GM19324 (cell line): ENCODE data around the gene TMEM132D.

Source experiments
- ATAC-seq: cut with Tn5 transposase; IDR thresholded peaks from one replicate; pipeline ENCODE4 v1.9.1; 2021; ENCODE audit warnings: mild to moderate bottlenecking, moderate library complexity; ENCODE audit not compliant: unreplicated experiment, low FRiP score

Gene TMEM132D

GRCh38 chr12:129084875-129085826, 818.7 kb downstream of the TMEM132D start:
- ATAC-seq, result no peak

GRCh38 chr12:129083121-129083840, 820.5 kb downstream of the TMEM132D start:
- ATAC-seq, result no peak

- ATAC-seq, result no peak
These were observed 821.4 kb downstream of the TMEM132D start for GRCh38 chr12:129082441-129082840.

- ATAC-seq, result no peak
These were observed 822.0 kb downstream of the TMEM132D start for GRCh38 chr12:129081755-129082250.

GRCh38 chr12:129080821-129081220, 823.0 kb downstream of the TMEM132D start:
- no peak for ATAC-seq

GRCh38 chr12:129080391-129080790, 823.4 kb downstream of the TMEM132D start:
- ATAC-seq, result no peak

GRCh38 chr12:129079719-129080118, 824.1 kb downstream of the TMEM132D start:
- no peak for ATAC-seq

GRCh38 chr12:129076441-129077320, 827.1 kb downstream of the TMEM132D start:
- no peak for ATAC-seq

GRCh38 chr12:129075460-129076208, 828.2 kb downstream of the TMEM132D start:
- ATAC-seq, result no peak

- no peak for ATAC-seq
These were observed 829.4 kb downstream of the TMEM132D start for GRCh38 chr12:129074379-129074778.

GRCh38 chr12:129073157-129073915, 830.5 kb downstream of the TMEM132D start:
- ATAC-seq, result no peak

- ATAC-seq, result no peak
These were observed 832.5 kb downstream of the TMEM132D start for GRCh38 chr12:129071362-129071761.

GRCh38 chr12:129069886-129070285, 833.9 kb downstream of the TMEM132D start:
- ATAC-seq, result no peak

GRCh38 chr12:129068684-129069083, 835.1 kb downstream of the TMEM132D start:
- ATAC-seq, result no peak

GRCh38 chr12:129067491-129067890, 836.3 kb downstream of the TMEM132D start:
- ATAC-seq, result no peak

GRCh38 chr12:129064209-129064855, 839.5 kb downstream of the TMEM132D start:
- no peak for ATAC-seq

GRCh38 chr12:129063600-129063999, 840.2 kb downstream of the TMEM132D start:
- ATAC-seq, result no peak

GRCh38 chr12:129053232-129053631, 850.6 kb downstream of the TMEM132D start:
- no peak for ATAC-seq
